Natural killer cell (primary cell): Measurements from ENCODE around the gene NVL. TPM values are rescaled to one million over a fixed set of nuclear protein-coding genes. Genes with fewer than 3 reads are reported as not detected.

Experiments
- ATAC-seq, 3 donors: fragments of 150-1000 bp in 2 of 3; fragments of 200-7000 bp in 1 of 3; cut with Tn5 transposase; 1 replicate in 1 of 3; 2 replicates in 2 of 3; pipeline ENCODE4 v1.10.0; 2021; ENCODE audit warnings: mild to moderate bottlenecking in 2 of 3, moderate library complexity in 2 of 3
- DNase-seq, 2 donors: peaks; one replicate each; pipeline versions ENCODE4 v3.0.0 to v3.0.0-alpha.2; 2013 to 2021; ENCODE audit warnings: mixed read lengths in 1 of 2
- H3K27ac ChIP-seq: one replicate; pipeline ENCODE4 v1.5.1; 2013; ENCODE audit warnings: mild to moderate bottlenecking, low read length
- H3K27me3 ChIP-seq: one replicate; pipeline ENCODE4 v1.6.1; 2013; ENCODE audit warnings: low read length; ENCODE audit not compliant: control insufficient read depth, insufficient read depth
- H3K36me3 ChIP-seq: one replicate; pipeline ENCODE4 v1.6.1; 2013; ENCODE audit warnings: low read length; ENCODE audit not compliant: control insufficient read depth, insufficient read depth
- H3K4me1 ChIP-seq: one replicate; pipeline ENCODE4 v1.6.1; 2013; ENCODE audit warnings: low read length; ENCODE audit not compliant: control insufficient read depth, insufficient read depth
- H3K4me3 ChIP-seq: one replicate; pipeline ENCODE4 v1.5.1; 2013; ENCODE audit warnings: low read length
- H3K9me3 ChIP-seq: one replicate; pipeline ENCODE4 v1.6.1; 2013; ENCODE audit warnings: low read length; ENCODE audit not compliant: control insufficient read depth, insufficient read depth
- H3K27ac Mint-ChIP-seq, 2 donors: one replicate each; pipeline ENCODE4 v1.8.0; 2022; ENCODE audit warnings: mild to moderate bottlenecking in 2 of 2, mixed read lengths in 2 of 2, moderate library complexity in 1 of 2
- H3K27me3 Mint-ChIP-seq, 2 donors: one replicate each; pipeline ENCODE4 v1.8.0; 2022; ENCODE audit warnings: low read depth in 2 of 2, mixed read lengths in 2 of 2
- H3K36me3 Mint-ChIP-seq: one replicate; pipeline ENCODE4 v1.8.0; 2022; ENCODE audit warnings: mixed read lengths
- H3K4me1 Mint-ChIP-seq, 2 donors: one replicate each; pipeline ENCODE4 v1.8.0; 2022; ENCODE audit warnings: mixed read lengths in 2 of 2
- H3K4me3 Mint-ChIP-seq: one replicate; pipeline ENCODE4 v1.8.0; 2022; ENCODE audit warnings: mild to moderate bottlenecking, moderate library complexity, mixed read lengths
- H3K9me3 Mint-ChIP-seq, 2 donors: one replicate each; pipeline ENCODE4 v1.8.0; 2022; ENCODE audit warnings: mixed read lengths in 2 of 2
- WGBS: methylation state at CpG from one replicate; pipeline ENCODE4 v1.1.7; 2013; ENCODE audit warnings: missing lambda C conversion rate; ENCODE audit not compliant: insufficient coverage; 5-methylcytosine and 5-hydroxymethylcytosine counted together
- intact Hi-C: fragments of 100-400 bp; cut with micrococcal nuclease; formaldehyde crosslinking; loops from one replicate; pipeline ENCODE4 v1.14.2; 2022
- total RNA-seq, 4 donors: library from RNA; stranded (reverse); fragments of 120-200 nt in 1 of 4; gene quantifications; one replicate each; pipeline versions ENCODE4 v1.2.3 to v1.2.4, GENCODE V29; 2013 to 2022
- TF ChIP-seq, protein P1 (sequence below): fragments of 200-600 bp; IDR thresholded peaks from one replicate; pipeline ENCODE4 v1.8.0; 2022; ENCODE audit warnings: antibody characterized with exemption

The NVL gene
- total RNA-seq, 3 donors from 2014 or later (not counting 1 experiment from before 2014, with no cell fraction given), result 28.1 to 39.5 (median 32.4) TPM

DNA sequence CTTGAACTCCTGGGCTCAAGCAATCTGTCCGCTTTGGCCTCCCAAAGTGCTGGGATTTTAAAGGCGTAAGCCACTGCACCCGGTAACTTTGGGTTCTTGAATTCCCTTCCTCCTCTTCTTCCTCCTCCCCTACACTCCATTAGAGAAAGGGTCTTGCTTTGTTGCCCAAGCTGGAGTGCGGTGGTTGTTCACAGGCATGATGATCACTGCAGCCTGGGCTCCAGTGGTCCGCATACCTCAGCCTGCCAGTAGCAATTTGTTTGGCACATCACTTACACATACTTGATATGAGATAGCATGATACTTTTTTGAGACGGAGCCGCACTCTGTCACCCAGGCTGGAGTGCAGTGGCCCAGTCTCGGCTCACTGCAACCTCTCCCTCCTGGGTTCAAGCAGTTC is 144.8 kb downstream of the NVL start:
- intact Hi-C loops, result no loop called here
- DNase-seq (no peak), ATAC-seq (no peak)
- no peaks in the 10 kb centered on the region for H3K27me3 Mint-ChIP-seq
- no peak overlapping the region for H3K4me3 ChIP-seq
- TF ChIP-seq, protein P1, sequence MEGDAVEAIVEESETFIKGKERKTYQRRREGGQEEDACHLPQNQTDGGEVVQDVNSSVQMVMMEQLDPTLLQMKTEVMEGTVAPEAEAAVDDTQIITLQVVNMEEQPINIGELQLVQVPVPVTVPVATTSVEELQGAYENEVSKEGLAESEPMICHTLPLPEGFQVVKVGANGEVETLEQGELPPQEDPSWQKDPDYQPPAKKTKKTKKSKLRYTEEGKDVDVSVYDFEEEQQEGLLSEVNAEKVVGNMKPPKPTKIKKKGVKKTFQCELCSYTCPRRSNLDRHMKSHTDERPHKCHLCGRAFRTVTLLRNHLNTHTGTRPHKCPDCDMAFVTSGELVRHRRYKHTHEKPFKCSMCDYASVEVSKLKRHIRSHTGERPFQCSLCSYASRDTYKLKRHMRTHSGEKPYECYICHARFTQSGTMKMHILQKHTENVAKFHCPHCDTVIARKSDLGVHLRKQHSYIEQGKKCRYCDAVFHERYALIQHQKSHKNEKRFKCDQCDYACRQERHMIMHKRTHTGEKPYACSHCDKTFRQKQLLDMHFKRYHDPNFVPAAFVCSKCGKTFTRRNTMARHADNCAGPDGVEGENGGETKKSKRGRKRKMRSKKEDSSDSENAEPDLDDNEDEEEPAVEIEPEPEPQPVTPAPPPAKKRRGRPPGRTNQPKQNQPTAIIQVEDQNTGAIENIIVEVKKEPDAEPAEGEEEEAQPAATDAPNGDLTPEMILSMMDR, result no peak
- H3K9me3 Mint-ChIP-seq, result no peaks in the 10 kb centered on the region
- H3K4me1 Mint-ChIP-seq, result peaks cover 15 to 35% of the 10 kb centered on the region in 2 donors
- peak overlapping the region; percentile 78 to 82 for H3K27ac Mint-ChIP-seq
- WGBS, result 92% methylated on average over 8 of the region's 8 CpGs
- H3K9me3 ChIP-seq, result no peaks in the 10 kb centered on the region
- no peaks in the 10 kb centered on the region for H3K27me3 ChIP-seq
- H3K27ac ChIP-seq, result no peak overlapping the region
- H3K4me1 ChIP-seq, result peaks cover 38% of the 10 kb centered on the region
- no peaks in the 10 kb centered on the region for H3K36me3 Mint-ChIP-seq
- peaks cover 6% of the 10 kb centered on the region for H3K36me3 ChIP-seq
- H3K4me3 Mint-ChIP-seq, result peak overlapping the region; percentile 82

DNA sequence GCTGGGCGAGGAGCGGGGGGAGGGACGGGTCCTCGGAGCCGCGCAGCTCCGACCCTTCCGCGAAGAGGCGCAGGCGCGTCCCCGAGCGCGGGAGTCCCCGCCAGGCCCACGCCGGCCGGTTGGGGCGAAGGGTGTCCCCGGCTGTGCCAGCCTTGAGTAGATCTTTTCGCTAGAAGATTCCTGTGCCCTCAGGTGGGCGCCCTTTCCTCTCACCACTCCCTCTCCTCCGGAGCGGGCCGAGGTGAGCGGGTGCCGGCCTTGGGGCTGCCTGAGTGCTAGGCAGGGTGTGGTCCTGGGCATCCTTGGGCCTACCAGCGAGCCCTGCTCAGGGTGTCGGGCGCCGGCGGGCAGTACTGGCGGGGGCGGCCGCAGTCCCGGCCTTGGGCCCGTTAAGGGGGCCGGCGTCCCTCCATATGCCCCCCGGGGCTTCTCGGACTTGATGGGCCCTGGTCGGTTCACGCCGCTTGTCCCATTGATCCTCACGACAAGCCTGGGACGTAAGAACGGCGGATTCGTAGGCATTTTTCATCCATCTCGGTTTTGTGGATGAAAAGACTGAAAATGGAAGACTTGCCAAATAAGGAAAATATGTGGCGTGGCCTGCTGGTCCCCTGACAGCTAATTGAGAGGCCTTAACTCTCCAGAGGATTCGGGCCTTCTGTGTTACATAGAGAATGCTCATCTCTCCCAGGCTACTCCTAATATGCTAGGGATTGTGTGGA is 146.2 kb downstream of the NVL start:
- H3K4me1 Mint-ChIP-seq, result peaks cover 15 to 29% of the 10 kb centered on the region in 2 donors
- H3K4me3 Mint-ChIP-seq, result peak overlapping the region; percentile 84
- H3K4me3 ChIP-seq, result peak overlapping the region; percentile 92
- peak overlapping the region; percentile 82 to 84 for H3K27ac Mint-ChIP-seq
- H3K4me1 ChIP-seq, result peaks cover 38% of the 10 kb centered on the region
- DNase-seq (peak; percentile 63 to 76), ATAC-seq (peak; percentile 68 to 81 (median 71))
- H3K27ac ChIP-seq, result peak overlapping the region; percentile 97
- no peaks in the 10 kb centered on the region for H3K9me3 Mint-ChIP-seq
- no peaks in the 10 kb centered on the region for H3K36me3 Mint-ChIP-seq
- no peaks in the 10 kb centered on the region for H3K27me3 ChIP-seq
- no peaks in the 10 kb centered on the region for H3K9me3 ChIP-seq
- TF ChIP-seq, protein P1, result no peak
- H3K27me3 Mint-ChIP-seq, result no peaks in the 10 kb centered on the region
- intact Hi-C loops, result loop anchor here (2.0 to 5.0 kb wide), 2 partner anchors 66 to 149 kb away; no protein-coding TSS in a partner anchor
- under 1% methylated on average over 53 of the region's 53 CpGs for WGBS
- no peaks in the 10 kb centered on the region for H3K36me3 ChIP-seq

DNA sequence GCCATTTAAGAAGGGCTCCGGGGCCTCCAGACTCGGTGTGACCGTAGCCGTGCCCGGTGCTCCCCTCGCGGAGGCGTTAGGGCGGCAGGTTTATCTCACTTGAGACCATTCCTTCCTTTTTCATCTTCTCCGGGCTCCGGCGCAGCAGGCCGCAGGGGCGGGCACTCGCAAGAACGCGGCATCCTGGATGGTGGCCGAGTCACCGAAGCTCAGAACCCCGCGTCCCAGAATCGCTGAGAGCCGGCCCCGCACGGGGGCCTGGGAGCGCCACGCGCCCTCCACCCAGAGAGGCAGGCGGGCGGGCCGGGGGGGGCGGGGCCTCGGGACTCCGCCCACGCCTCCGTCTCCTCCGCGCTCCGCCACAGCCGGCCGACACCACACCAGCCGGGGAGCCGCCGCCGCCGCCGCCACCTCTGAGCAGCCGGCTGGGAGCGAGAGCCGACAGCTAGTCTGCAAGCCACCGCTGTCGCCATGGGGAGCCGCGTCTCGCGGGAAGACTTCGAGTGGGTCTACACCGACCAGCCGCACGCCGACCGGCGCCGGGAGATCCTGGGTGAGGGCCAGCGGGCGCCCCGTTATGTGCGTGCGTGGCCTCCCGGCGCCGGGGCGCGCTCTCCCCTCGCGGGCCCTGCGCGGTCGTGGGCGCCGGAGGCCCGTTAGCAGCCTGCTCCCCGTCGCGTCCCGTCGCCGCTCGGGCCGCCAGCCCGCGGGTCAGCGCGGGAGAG is 146.9 kb downstream of the NVL start, which contains the start of gene DEGS1:
DEGS1 (plus strand) TSS at position 375 of the 725 bp plus-strand sequence; CDS start at position 472, 97 bp downstream.
- Histone ChIP-seq H3K4me3 (peak within 1 kb of the TSS; percentile 92), H3K27me3 (no peaks in the 10 kb centered on the region), H3K27ac (peak within 1 kb of the TSS; percentile 97), H3K9me3 (no peaks in the 10 kb centered on the region), H3K36me3 (no peaks in the 10 kb centered on the region), H3K4me1 (peaks cover 38% of the 10 kb centered on the region)
- H3K4me3 Mint-ChIP-seq, result peak within 1 kb of the TSS; percentile 86
- peak; percentile 80 to 93 (median 87) for ATAC-seq
- H3K4me1 Mint-ChIP-seq, result peaks cover 15 to 24% of the 10 kb centered on the region in 2 donors
- H3K27me3 Mint-ChIP-seq, result no peaks in the 10 kb centered on the region
- DNase-seq, result peak; percentile 80 to 89
- TF ChIP-seq, protein P1, result no peak
- no peaks in the 10 kb centered on the region for H3K36me3 Mint-ChIP-seq
- intact Hi-C loops, result loop anchor here (2.0 to 5.0 kb wide), 2 partner anchors 66 to 150 kb away; no protein-coding TSS in a partner anchor
- peak within 1 kb of the TSS; percentile 84 to 90 for H3K27ac Mint-ChIP-seq
- under 1% methylated on average over 94 of the region's 94 CpGs for WGBS
- no peaks in the 10 kb centered on the region for H3K9me3 Mint-ChIP-seq
